Measurements from ENCODE around the gene INPP5D.

DNA sequence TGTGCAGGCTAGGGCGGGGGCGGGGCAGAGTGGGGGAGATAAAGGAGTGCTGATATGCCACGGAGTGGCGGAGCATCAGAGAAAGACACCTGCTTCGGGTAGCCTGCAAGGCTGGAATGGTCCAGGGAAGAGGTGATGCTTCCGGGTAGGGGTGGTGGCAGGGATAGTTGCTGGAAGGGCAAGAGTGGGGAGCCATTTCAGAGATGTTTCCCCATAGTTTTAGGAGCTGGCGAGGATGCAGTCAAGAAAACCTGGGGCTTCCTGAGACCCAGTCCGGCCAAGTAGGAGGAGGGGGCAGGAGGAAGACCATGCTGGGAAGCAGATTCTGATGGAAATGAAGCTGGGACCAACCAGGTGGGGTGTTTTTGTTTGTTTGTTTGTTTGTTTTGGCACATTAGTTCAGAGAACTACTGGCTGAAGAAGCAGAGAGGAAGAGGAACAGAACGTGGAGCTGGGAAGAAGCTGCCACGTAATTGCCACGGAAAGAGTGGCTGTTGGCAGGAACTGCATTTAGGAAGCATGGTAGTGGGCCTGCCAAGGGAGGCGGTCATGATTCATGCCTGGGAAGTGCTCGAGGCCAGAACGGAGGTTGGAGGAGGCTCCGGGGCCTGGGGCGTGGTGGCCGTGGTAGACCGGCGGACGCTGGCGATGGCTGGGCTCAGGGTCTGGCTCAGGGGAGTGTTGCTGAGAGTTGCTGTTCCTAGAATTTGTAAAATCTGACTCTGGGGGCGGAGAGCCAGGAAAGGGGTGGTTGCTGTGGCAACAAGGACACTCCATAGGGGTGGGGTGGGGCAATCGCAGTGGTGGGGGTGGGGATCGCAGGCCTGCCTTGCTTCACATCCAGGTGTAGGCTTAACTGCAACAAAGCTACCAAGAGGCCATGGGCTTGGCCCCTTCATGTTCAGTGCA lies 8.6 kb upstream of the INPP5D start:
- TF ChIP-seq, protein P1, sequence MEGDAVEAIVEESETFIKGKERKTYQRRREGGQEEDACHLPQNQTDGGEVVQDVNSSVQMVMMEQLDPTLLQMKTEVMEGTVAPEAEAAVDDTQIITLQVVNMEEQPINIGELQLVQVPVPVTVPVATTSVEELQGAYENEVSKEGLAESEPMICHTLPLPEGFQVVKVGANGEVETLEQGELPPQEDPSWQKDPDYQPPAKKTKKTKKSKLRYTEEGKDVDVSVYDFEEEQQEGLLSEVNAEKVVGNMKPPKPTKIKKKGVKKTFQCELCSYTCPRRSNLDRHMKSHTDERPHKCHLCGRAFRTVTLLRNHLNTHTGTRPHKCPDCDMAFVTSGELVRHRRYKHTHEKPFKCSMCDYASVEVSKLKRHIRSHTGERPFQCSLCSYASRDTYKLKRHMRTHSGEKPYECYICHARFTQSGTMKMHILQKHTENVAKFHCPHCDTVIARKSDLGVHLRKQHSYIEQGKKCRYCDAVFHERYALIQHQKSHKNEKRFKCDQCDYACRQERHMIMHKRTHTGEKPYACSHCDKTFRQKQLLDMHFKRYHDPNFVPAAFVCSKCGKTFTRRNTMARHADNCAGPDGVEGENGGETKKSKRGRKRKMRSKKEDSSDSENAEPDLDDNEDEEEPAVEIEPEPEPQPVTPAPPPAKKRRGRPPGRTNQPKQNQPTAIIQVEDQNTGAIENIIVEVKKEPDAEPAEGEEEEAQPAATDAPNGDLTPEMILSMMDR (IDR thresholded peaks at IDR 0.05) = no peak
- no peak for TF ChIP-seq POLR2A (IDR thresholded peaks at IDR 0.05)

Data from testis (tissue), 2 donors.